ENCODE data around the gene EIF1. TPM values are rescaled to one million over a fixed set of nuclear protein-coding genes. Genes with fewer than 3 reads are reported as not detected.
A peak's percentile ranks its signal among the peaks of the same experiment; 100 is the strongest.

EIF1 gene
- total and polyA plus RNA-seq, 2 of the 8 experiments (the other 6 are each of a cell fraction or from before 2014, with no cell fraction given): 175 to 539 TPM

- POLR2A ChIA-PET (ENCODE audit: partially characterized antibody): interaction anchor here (0.7 to 9.2 kb wide), 6 partner anchors 9 to 161 kb away, joined by 3 to 233 read pairs (median 4); partner anchors contain the start of gene EIF1
- TF ChIP-seq GTF2F1 (IDR thresholded peaks at IDR 0.05; ENCODE audit: borderline replicate concordance, low read depth, low read length): no peak
- TF ChIP-seq PHF8 (conservative IDR thresholded peaks at IDR 0.05; ENCODE audit: low read depth, low read length): no peak
Observed at GRCh38 chr17:41680426-41681040, 8.2 kb upstream of the EIF1 start.

More at GRCh38 chr17:41680426-41681040, 8.2 kb upstream of the EIF1 start:
- Histone ChIP-seq H3K56ac (replicated peaks; ENCODE audit: insufficient read length, low read depth, low read length) (no peak overlapping the region), H2BK5ac (ENCODE audit: low read depth, low read length) (no peak overlapping the region), H2BK12ac (ENCODE audit: low read depth, low read length) (no peak overlapping the region), H2AFZ (ENCODE audit: low read length) (no peak overlapping the region), H3K4me1 (replicated peaks in 1 of 4; ENCODE audit: control insufficient read depth in 3 of 4, insufficient read depth in 4 of 4, low read length in 3 of 4) (peaks cover 2 to 17% (median 10%) of the 10 kb centered on the region in 4 experiments; a peak in 6 of 7 replicates), H2AK5ac (ENCODE audit: low read depth, low read length) (no peak overlapping the region), H4K20me1 (replicated peaks in 1 of 2; ENCODE audit: control insufficient read depth in 1 of 2, insufficient read depth in 2 of 2, low read length in 2 of 2) (no peaks in the 10 kb centered on the region), H3K23me2 (ENCODE audit: low read depth, low read length) (no peaks in the 10 kb centered on the region), H3K27me3 (replicated peaks in 1 of 4; ENCODE audit: control insufficient read depth in 3 of 4, extremely low read depth in 1 of 4, insufficient read depth in 3 of 4, low read length in 3 of 4) (no peaks in the 10 kb centered on the region), H3K14ac (ENCODE audit: insufficient read length) (no peak overlapping the region), H3K9ac (replicated peaks in 1 of 4; ENCODE audit: extremely low read depth in 1 of 4, low read depth in 3 of 4, low read length in 3 of 4) (no peak overlapping the region), H3K79me2 (ENCODE audit: control insufficient read depth in 1 of 2, insufficient read depth in 2 of 2, low read length in 2 of 2) (no peaks in the 10 kb centered on the region), H3K4me2 (ENCODE audit: insufficient read depth in 1 of 2, low read depth in 2 of 2, low read length in 2 of 2) (no peak overlapping the region), H4K5ac (ENCODE audit: insufficient read length, low read depth, low read length) (no peak overlapping the region), H4K91ac (replicated peaks; ENCODE audit: insufficient read length, low read length) (no peak overlapping the region), H3K18ac (ENCODE audit: extremely low read depth, low read length) (no peak overlapping the region), H2BK20ac (ENCODE audit: low read length) (no peak overlapping the region), H3K9me3 (ENCODE audit: insufficient read depth in 2 of 2, low read depth in 1 of 2, low read length in 1 of 2) (no peaks in the 10 kb centered on the region), H3K79me1 (ENCODE audit: low read depth, low read length) (no peaks in the 10 kb centered on the region), H3K4me3 (ENCODE audit: extremely low read depth in 1 of 4, insufficient read depth in 2 of 4, low read depth in 3 of 4, low read length in 4 of 4) (no peak overlapping the region), H3K27ac (ENCODE audit: low read depth, low read length) (no peak overlapping the region), H2BK15ac (ENCODE audit: low read length) (0 out of 2 replicates have a peak overlapping the region, but pooled peaks have one; percentile 29), H4K8ac (ENCODE audit: extremely low read depth, insufficient read depth, low read length) (no peak overlapping the region), H3K36me3 (ENCODE audit: control insufficient read depth in 2 of 4, insufficient read depth in 4 of 4, low read length in 3 of 4) (no peaks in the 10 kb centered on the region), H2BK120ac (replicated peaks; ENCODE audit: low read depth, low read length) (no peak overlapping the region), H3K23ac (ENCODE audit: insufficient read length) (no peak overlapping the region), H3K4ac (replicated peaks; ENCODE audit: insufficient read length, low read depth, low read length) (no peak overlapping the region)
- CTCF ChIA-PET (ENCODE audit: partially characterized antibody): interaction anchor here (0.6 to 7.1 kb wide), 5 partner anchors 13 to 1381 kb away, joined by 3 to 59 read pairs (median 4); no protein-coding TSS in a partner anchor
- no peak for DNase-seq (ENCODE audit: low read depth in 1 of 2, low spot score in 2 of 2)
- 83% methylated on average over 10 of the region's 10 CpGs; no CpG with 5 or more reads in 1 of the 2 experiments for WGBS, 2 experiments (ENCODE audit: extremely low coverage in 1 of 2, insufficient coverage in 1 of 2, insufficient read length in 1 of 2, insufficient replicate concordance in 2 of 2, low coverage in 1 of 2, low lambda C conversion rate in 2 of 2, missing lambda C conversion rate in 1 of 2)
- FAIRE-seq: no peak
